ENCODE measurements around the gene RGS16.
"Not testable (repeated sequence)": the region's sequence is repeated elsewhere in the genome, so short reads cannot be mapped to it uniquely, and the experiment has no call there.

RGS16 gene

DNA sequence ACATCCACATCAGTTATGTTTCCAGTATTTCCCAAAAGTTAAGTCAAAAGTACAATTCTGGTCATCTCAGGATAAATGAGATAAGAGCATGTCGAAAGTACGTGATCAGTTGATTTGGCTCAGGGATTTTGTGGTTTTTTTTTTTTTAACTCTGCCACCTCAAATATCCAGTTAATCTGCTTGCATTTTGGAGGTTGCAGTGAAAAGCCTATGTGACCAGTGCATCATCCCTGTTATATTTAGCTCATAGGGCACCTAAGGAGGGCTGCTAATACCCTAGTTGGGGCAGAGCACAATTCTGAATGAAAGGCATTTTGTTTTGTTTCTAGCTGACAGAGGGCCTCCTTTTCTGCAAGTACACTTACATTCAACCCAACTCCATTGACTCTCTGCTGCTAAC, 31.7 kb upstream of the RGS16 start:
- DNase-seq (ENCODE audit: low spot score): no peak
- TF ChIP-seq, protein P1, sequence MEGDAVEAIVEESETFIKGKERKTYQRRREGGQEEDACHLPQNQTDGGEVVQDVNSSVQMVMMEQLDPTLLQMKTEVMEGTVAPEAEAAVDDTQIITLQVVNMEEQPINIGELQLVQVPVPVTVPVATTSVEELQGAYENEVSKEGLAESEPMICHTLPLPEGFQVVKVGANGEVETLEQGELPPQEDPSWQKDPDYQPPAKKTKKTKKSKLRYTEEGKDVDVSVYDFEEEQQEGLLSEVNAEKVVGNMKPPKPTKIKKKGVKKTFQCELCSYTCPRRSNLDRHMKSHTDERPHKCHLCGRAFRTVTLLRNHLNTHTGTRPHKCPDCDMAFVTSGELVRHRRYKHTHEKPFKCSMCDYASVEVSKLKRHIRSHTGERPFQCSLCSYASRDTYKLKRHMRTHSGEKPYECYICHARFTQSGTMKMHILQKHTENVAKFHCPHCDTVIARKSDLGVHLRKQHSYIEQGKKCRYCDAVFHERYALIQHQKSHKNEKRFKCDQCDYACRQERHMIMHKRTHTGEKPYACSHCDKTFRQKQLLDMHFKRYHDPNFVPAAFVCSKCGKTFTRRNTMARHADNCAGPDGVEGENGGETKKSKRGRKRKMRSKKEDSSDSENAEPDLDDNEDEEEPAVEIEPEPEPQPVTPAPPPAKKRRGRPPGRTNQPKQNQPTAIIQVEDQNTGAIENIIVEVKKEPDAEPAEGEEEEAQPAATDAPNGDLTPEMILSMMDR (IDR thresholded peaks at IDR 0.05; ENCODE audit: extremely low read depth, missing control alignments): no peak

DNA sequence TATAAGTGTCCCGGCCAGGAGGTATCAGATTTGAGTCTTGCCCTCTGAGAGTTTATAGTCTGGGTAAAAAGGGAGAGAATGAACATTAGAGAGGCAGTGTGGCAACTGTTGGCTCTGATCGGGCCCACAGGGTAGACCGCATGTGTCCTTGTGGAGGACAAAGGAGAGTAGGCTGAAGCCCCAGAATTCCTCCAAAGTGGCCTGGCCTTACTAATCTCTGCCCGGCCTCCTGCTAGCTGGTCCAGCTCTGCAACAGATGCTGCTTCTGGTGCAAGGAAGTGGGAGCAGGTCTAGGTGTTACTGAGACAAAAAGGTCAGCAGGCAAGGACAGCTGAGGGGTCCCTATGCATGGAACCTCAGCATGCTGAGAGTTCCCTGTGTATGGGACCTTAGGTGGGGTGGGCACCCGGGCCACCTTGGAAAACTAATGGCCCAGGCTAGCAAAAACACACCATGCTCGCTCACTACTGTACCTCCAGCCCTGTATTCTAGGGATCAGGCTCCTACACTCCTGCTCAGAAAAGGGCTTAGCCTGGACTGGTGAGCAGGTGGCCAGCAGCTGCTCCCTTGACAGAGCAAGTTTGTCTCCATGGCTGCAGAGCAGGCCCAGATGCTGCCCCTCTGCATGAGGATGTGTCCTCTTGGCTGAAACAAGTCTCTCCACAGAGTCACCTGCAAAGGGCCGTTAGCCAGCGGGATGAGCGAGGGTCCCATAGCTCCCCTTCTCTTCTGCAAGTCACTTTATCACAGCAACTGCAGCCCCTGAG, 30.3 kb upstream of the RGS16 start:
- TF ChIP-seq, protein P1 (IDR thresholded peaks at IDR 0.05; ENCODE audit: extremely low read depth, missing control alignments): no peak
- no peak for DNase-seq (ENCODE audit: low spot score)

DNA sequence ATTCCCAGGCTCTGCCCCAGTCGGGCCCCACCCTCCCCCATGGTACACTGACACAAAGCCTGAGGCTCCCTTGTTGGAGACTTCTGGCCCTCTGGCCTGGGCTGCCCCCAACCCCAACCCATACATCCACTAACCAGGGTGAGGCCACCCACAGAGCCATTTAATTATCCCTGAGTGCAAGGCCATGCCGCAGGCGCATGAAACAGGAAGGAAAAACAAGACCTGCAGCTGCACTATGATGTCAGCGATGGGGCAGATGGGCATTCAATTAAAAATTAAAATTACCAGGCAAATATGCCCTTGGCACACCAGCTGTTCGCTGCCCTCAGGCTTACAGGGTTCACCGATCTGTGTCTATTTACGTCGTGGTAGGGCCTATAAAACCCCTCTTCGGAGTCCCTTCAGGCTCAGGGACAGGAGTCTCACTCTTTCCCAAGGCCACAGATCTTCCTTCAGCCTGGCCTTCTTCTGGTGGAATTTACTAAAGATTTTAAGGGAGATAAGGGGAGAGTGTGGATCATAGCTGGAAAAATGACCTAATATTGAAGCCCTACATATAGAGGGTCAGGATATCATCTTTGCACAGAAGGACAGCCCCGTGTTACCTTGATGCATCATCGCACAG, 29.6 kb upstream of the RGS16 start:
- DNase-seq (ENCODE audit: low spot score): no peak
- TF ChIP-seq, protein P1 (IDR thresholded peaks at IDR 0.05; ENCODE audit: extremely low read depth, missing control alignments): no peak

DNA sequence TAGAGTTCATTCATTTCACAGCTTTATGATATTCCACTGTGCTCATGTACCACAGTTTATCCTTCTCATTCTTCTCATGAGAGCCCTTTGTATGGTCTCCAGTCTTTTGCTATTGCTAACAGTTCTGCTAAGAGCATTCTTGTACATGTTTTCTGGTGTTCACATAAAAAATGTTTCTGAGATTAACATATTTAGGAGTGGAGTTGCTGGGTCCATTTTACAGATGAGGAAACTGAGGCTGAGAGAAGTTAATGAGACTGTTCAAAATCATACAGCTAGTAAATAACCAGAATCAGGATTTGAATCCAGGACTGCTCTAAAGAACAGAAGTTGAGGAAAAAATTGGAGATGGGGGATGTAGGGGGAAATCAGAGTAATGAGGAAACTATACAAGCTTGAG, 28.8 kb upstream of the RGS16 start:
- TF ChIP-seq, protein P1 (IDR thresholded peaks at IDR 0.05; ENCODE audit: extremely low read depth, missing control alignments): no peak
- DNase-seq (ENCODE audit: low spot score): no peak

DNA sequence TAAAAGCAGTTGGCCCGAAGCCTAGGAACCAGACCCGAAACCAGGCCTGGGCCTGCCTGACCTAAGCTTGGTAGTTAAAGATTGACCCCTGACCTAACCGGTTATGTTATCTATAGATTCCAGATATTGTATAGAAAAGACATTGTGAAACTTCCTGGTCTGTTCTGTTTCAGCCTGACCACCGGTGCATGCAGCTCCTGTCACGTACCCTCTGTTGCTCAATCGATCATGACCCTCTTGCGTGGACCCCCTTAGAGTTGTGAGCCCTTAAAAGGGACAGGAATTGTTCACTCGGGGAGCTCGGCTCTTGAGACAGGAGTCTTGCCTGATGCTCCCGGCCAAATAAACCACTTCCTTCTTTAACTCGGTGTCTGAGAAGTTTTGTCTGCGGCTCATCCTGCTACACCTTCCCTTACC, 28.3 kb upstream of the RGS16 start:
- DNase-seq (ENCODE audit: low spot score): not testable (repeated sequence)

DNA sequence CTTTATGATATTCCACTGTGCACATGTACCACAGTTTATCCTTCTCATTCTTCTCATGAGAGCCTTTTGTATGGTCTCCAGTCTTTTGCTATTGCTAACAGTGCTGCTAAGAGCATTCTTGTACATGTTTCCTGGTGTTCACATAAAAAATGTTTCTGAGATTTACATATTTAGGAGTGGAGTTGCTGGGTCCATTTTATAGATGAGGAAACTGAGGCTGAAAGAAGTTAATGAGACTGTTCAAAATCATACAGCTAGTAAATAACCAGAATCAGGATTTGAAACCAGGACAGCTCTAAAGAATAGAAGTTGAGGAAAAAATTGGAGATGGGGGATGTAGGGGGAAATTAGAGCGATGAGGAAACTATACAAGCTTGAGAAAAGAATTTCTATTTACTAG, 27.8 kb upstream of the RGS16 start:
- DNase-seq (ENCODE audit: low spot score): no peak
- TF ChIP-seq, protein P1 (IDR thresholded peaks at IDR 0.05; ENCODE audit: extremely low read depth, missing control alignments): no peak

DNA sequence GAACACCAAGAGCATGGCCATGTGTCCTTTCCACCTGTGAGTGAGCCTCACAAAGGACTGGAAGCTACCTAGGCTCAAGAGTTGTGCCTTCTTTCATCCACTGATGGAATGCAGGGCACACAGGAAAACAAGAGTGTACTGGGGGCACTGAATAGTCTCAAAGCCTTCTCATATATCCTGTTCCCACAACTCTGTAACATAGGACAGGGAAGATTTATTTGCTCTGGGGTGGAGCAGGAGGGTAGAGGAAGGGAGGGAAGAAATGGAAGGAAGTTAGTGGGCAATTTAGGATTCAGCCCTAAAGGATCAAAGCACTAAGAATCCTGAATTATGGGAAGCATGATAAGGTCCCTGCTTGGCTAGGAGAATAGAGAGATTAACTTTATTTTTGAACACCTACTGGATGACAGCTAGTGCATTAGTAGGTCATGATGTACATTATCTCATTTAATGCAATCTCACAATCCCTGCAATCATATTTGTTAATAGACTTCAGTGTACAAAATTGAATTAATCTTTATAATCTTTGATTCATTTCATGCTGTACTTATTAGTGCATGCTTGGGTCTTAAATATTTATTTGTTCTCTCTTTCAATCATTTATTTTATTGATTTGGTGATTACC, 27.0 kb upstream of the RGS16 start:
- no peak for DNase-seq (ENCODE audit: low spot score)
- TF ChIP-seq, protein P1 (IDR thresholded peaks at IDR 0.05; ENCODE audit: extremely low read depth, missing control alignments): no peak
